ENCODE data around the gene ATP1A2. TPM values are rescaled to one million over a fixed set of nuclear protein-coding genes. Genes with fewer than 3 reads are reported as not detected.

Gene ATP1A2
- total RNA-seq, 1 donor from 2014 or later, result not detected

DNA sequence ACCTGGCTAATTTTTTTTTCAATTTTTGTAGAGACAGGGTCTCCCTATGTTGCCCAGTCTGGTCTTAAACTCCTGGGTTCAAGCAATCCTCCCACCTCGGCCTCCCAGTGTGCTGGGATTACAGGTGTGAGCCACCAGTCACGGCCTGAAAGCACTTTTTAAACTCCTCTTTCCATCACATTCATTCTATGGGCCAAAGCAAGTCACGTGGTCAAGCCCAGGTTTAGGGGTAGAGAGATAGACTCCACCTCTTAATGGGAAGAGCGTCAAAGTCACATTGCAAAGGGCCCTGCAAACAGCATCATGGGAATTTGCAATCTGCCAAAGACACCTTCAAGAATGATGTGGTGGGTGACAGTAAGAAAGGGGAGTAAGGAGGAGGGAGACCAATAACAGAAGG lies 43.0 kb downstream of the ATP1A2 start:
- Mint-ChIP-seq H3K4me1 (peaks cover 2% of the 10 kb centered on the region), H3K4me3 (no peak overlapping the region), H3K27me3 (peaks cover 6% of the 10 kb centered on the region), H3K27ac (no peak overlapping the region), H3K36me3 (ENCODE audit: low read depth) (no peaks in the 10 kb centered on the region), H3K9me3 (no peaks in the 10 kb centered on the region)
- TF ChIP-seq, protein P1, sequence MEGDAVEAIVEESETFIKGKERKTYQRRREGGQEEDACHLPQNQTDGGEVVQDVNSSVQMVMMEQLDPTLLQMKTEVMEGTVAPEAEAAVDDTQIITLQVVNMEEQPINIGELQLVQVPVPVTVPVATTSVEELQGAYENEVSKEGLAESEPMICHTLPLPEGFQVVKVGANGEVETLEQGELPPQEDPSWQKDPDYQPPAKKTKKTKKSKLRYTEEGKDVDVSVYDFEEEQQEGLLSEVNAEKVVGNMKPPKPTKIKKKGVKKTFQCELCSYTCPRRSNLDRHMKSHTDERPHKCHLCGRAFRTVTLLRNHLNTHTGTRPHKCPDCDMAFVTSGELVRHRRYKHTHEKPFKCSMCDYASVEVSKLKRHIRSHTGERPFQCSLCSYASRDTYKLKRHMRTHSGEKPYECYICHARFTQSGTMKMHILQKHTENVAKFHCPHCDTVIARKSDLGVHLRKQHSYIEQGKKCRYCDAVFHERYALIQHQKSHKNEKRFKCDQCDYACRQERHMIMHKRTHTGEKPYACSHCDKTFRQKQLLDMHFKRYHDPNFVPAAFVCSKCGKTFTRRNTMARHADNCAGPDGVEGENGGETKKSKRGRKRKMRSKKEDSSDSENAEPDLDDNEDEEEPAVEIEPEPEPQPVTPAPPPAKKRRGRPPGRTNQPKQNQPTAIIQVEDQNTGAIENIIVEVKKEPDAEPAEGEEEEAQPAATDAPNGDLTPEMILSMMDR (IDR thresholded peaks at IDR 0.05), result no peak
- ATAC-seq (ENCODE audit: low read depth) (no peak), DNase-seq (no peak)
- ChIA-PET POLR2A (no interaction called here), CTCF (interaction anchor here (1.4 kb wide), 1 partner anchor 133 kb away, joined by 5 read pairs; no protein-coding TSS in a partner anchor)
- intact Hi-C loops (cut with micrococcal nuclease), result no loop called here

DNA sequence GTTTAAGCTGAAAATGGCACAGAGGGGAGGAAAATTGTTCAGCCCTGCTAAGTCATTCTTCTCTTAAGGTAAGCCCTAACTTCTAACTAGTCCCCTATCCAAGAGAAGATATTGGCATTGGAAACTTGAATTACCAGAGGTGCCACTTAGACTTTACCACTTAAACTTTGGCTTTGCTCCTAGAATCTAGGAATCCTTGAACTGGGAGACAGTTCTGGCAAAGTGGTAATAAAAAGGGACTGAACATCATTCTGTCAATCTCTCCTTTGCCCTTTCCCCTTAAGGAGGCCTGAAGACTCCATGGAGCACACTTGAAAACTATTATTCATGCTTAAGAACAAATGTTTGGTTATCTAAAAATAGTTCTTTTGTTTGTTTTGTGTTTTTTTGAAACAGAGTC lies 44.3 kb downstream of the ATP1A2 start:
- ATAC-seq (ENCODE audit: low read depth) (no peak), DNase-seq (no peak)
- H3K27me3 Mint-ChIP-seq, result peaks cover 6% of the 10 kb centered on the region
- no peaks in the 10 kb centered on the region for H3K36me3 Mint-ChIP-seq (ENCODE audit: low read depth)
- ChIA-PET CTCF (interaction anchor here (0.6 to 2.4 kb wide), 3 partner anchors 92 to 132 kb away, joined by 3 to 5 read pairs (median 5); no protein-coding TSS in a partner anchor), POLR2A (no interaction called here)
- H3K4me1 Mint-ChIP-seq, result peaks cover 2% of the 10 kb centered on the region
- no peak overlapping the region for H3K4me3 Mint-ChIP-seq
- no peaks in the 10 kb centered on the region for H3K9me3 Mint-ChIP-seq
- intact Hi-C loops (cut with micrococcal nuclease), result no loop called here
- H3K27ac Mint-ChIP-seq, result no peak overlapping the region
- TF ChIP-seq, protein P1 (IDR thresholded peaks at IDR 0.05), result no peak

DNA sequence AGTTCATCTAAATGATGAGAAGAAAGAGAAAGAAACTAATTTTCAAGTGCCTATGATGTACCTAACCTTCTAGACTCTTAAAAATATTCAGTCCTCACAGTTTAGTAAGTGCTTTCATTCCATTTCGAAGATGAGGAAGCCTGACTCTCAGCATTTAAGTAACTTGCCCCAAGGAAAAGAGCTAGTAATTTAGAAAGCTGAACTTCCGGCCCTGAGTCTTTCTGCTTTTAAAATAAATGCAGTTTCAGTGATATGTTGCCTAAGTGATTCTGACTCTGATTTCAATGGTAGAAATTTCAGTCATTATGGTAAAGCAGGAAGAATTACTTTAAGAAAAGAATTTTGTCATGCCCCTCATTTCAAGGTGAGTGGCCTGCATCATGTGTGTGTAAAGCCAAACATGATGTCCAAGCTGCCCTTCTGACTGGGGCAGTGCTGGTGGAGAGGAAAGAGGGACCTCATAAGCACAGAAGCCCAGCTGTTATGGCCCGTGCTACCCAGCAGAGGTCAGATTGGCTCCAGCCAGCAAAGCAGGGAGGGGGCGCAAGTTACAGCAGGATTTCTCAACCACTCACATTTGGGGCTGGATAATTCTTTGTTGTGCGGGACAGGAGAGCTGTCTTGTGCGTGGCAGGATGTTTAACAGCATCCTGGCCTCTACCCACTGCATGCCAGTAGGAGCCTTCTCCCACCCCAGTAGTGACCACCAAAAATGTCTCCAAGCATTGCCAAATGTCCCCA lies 46.6 kb downstream of the ATP1A2 start:
- Mint-ChIP-seq H3K9me3 (no peaks in the 10 kb centered on the region), H3K4me1 (peaks cover 2% of the 10 kb centered on the region), H3K27ac (no peak overlapping the region), H3K27me3 (no peaks in the 10 kb centered on the region), H3K36me3 (ENCODE audit: low read depth) (no peaks in the 10 kb centered on the region), H3K4me3 (no peak overlapping the region)
- intact Hi-C loops (cut with micrococcal nuclease), result loop anchor here (1.0 kb wide), 1 partner anchor 90 kb away; no protein-coding TSS in a partner anchor
- peak; percentile 25 for ATAC-seq (ENCODE audit: low read depth)
- no peak for DNase-seq
- ChIA-PET CTCF (interaction anchor here (1.0 to 2.4 kb wide), 3 partner anchors 58 to 214 kb away, joined by 3 to 5 read pairs (median 3); no protein-coding TSS in a partner anchor), POLR2A (interaction anchor here (1.1 kb wide), 1 partner anchor 90 kb away, joined by 3 read pairs; no protein-coding TSS in a partner anchor)
- TF ChIP-seq, protein P1 (IDR thresholded peaks at IDR 0.05), result no peak

DNA sequence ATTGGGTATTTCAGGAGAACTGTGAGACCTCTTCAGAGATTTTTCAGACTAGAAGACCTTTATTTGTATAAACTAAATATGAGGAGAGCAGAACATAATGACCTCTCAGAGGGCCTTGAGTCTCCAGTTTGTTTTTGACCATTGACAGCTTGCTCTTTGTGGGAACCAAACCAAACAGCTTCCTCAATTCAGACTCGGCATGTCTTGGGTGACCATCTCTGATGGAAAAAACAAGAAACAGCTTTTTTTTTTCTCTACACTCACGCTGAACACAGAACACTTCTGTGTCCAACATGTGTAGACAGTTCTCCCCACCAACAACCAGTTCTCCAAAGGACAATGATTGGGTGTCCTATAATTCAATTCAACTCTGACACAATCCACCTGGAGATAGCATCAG lies 47.4 kb downstream of the ATP1A2 start:
- no peak for ATAC-seq (ENCODE audit: low read depth)
- CTCF ChIA-PET, result interaction anchor here (1.0 kb wide), 1 partner anchor 213 kb away, joined by 3 read pairs; no protein-coding TSS in a partner anchor

DNA sequence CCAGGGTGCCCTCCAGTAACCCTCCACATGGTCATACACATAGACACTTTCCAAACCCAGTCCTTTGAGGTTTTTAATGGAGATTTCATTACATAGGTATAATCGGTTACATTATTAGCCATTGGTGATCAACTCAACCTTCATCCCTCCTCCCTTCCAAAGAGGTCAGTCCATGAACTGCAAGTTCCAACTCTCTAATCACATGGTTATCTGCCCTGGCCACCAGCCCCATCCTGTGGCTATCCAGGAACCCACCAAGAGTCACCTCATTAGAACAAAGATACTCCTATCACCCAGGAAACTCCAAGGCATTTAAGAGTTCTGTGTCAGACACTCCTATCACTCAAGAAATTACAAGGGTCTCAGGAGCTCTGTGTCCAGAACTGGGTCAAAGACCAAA lies 48.1 kb downstream of the ATP1A2 start:
- Mint-ChIP-seq H3K4me3 (no peak overlapping the region), H3K27ac (no peak overlapping the region), H3K9me3 (no peaks in the 10 kb centered on the region), H3K36me3 (ENCODE audit: low read depth) (no peaks in the 10 kb centered on the region), H3K27me3 (no peaks in the 10 kb centered on the region), H3K4me1 (peaks cover 2% of the 10 kb centered on the region)
- no peak for DNase-seq
- TF ChIP-seq, protein P1 (IDR thresholded peaks at IDR 0.05), result no peak
- CTCF ChIA-PET, result no interaction called here
- POLR2A ChIA-PET, result no interaction called here
- ATAC-seq (ENCODE audit: low read depth), result no peak
- intact Hi-C loops (cut with micrococcal nuclease), result no loop called here

More for the DNA sequence above, 47.4 kb downstream of the ATP1A2 start:
- TF ChIP-seq, protein P1 (IDR thresholded peaks at IDR 0.05), result no peak
- Mint-ChIP-seq H3K27me3 (no peaks in the 10 kb centered on the region), H3K4me3 (no peak overlapping the region), H3K9me3 (no peaks in the 10 kb centered on the region), H3K27ac (no peak overlapping the region), H3K36me3 (ENCODE audit: low read depth) (no peaks in the 10 kb centered on the region), H3K4me1 (peaks cover 2% of the 10 kb centered on the region)
- no peak for DNase-seq
- intact Hi-C loops (cut with micrococcal nuclease), result loop anchor here (1.0 kb wide), 1 partner anchor 89 kb away; no protein-coding TSS in a partner anchor
- POLR2A ChIA-PET, result no interaction called here
